ENCODE results near the gene SNX9. TPM values are rescaled to one million over a fixed set of nuclear protein-coding genes. Genes with fewer than 3 reads are reported as not detected.

Gene SNX9
- polyA plus RNA-seq, 2 of the 4 experiments (the other 2 are of a cell fraction): 13.9 to 29.8 TPM

DNA sequence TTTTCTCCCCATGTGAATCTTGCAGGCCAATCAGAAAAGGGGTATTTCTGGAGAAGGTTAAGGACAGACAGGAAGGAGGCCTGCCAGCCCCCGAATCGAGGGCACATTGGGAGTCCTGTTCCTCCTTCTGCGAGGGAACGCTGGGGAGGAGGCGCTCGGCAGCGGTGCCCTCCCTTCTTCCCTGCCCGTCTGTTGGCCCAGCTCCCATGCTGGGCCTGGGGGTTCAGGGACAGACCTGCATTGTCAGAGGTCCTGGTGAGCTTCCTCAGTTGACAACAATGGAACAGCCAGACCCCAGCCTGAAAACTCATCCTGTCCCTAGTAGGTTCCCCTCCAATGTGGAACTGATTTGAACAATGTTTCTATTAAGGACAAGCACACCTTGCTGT is 143.5 kb downstream of the SNX9 start (continued):
- TF ChIP-seq, protein P1, sequence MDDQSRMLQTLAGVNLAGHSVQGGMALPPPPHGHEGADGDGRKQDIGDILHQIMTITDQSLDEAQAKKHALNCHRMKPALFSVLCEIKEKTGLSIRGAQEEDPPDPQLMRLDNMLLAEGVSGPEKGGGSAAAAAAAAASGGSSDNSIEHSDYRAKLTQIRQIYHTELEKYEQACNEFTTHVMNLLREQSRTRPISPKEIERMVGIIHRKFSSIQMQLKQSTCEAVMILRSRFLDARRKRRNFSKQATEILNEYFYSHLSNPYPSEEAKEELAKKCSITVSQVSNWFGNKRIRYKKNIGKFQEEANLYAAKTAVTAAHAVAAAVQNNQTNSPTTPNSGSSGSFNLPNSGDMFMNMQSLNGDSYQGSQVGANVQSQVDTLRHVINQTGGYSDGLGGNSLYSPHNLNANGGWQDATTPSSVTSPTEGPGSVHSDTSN (IDR thresholded peaks at IDR 0.05): no peak
- TF ChIP-seq HOXA7 (CRISPR knock-in tag; IDR thresholded peaks at IDR 0.05): no peak
- TF ChIP-seq RCOR1 (IDR thresholded peaks at IDR 0.05; ENCODE audit: low read depth, low read length): no peak
- TF ChIP-seq RAD21 (conservative IDR thresholded peaks at IDR 0.05 in 1 of 2, IDR thresholded peaks at IDR 0.05 in 1 of 2): no peak
- TF ChIP-seq ZC3H11A (IDR thresholded peaks at IDR 0.05): no peak
- no peak for TF ChIP-seq NR3C1 (IDR thresholded peaks at IDR 0.05)
- TF ChIP-seq RNF2 (IDR thresholded peaks at IDR 0.05; ENCODE audit: borderline replicate concordance, low read depth): no peak
- no peak for TF ChIP-seq HDAC2 (IDR thresholded peaks at IDR 0.05)

DNA sequence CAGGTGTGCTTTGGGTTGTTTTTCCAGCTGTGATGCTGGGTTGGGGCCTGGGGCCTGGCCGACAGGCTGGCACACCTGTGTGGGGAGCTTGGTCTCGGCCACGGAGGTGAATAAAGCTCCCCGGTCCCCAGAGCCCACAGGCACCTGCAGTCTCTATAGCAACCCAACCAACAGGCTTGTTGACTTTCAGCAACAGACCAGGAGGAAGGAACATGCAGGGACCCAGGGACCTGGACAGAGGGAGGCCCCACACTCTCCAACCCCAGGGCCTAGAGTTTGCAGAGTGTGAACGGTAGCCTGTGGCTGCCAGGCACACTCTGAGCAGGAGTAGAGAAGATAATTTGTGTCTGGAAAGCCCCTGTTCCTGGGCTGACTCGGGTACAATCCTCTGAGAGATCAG is 144.0 kb downstream of the SNX9 start:
- TF ChIP-seq CHD2 (IDR thresholded peaks at IDR 0.05; ENCODE audit: low read length, partially characterized antibody) (no peak), HEYL (CRISPR knock-in tag; IDR thresholded peaks at IDR 0.05) (no peak), TP53 (CRISPR knock-in tag; IDR thresholded peaks at IDR 0.05) (no peak), HOXA7 (CRISPR knock-in tag; IDR thresholded peaks at IDR 0.05) (no peak), FOSB (CRISPR knock-in tag; IDR thresholded peaks at IDR 0.05) (no peak), CBX2 (IDR thresholded peaks at IDR 0.05; ENCODE audit: borderline replicate concordance, low read depth) (no peak), CHD4 (IDR thresholded peaks at IDR 0.05; ENCODE audit: borderline replicate concordance) (no peak), NFE2L2 (conservative IDR thresholded peaks at IDR 0.05; ENCODE audit: low read length) (no peak), NR3C1 (IDR thresholded peaks at IDR 0.05) (no peak), ZC3H11A (IDR thresholded peaks at IDR 0.05) (no peak), CEBPB (IDR thresholded peaks at IDR 0.05) (no peak), MAZ (IDR thresholded peaks at IDR 0.05; ENCODE audit: borderline replicate concordance, low read depth, low read length) (no peak), FOSL2 (IDR thresholded peaks at IDR 0.05) (no peak), FOSL2 (CRISPR knock-in tag; IDR thresholded peaks at IDR 0.05) (no peak), RNF2 (IDR thresholded peaks at IDR 0.05; ENCODE audit: borderline replicate concordance, low read depth) (no peak), JUN (IDR thresholded peaks at IDR 0.05) (no peak)
- TF ChIP-seq, protein P2, sequence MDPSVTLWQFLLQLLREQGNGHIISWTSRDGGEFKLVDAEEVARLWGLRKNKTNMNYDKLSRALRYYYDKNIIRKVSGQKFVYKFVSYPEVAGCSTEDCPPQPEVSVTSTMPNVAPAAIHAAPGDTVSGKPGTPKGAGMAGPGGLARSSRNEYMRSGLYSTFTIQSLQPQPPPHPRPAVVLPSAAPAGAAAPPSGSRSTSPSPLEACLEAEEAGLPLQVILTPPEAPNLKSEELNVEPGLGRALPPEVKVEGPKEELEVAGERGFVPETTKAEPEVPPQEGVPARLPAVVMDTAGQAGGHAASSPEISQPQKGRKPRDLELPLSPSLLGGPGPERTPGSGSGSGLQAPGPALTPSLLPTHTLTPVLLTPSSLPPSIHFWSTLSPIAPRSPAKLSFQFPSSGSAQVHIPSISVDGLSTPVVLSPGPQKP (IDR thresholded peaks at IDR 0.05; ENCODE audit: low read depth, low read length): no peak
- TF ChIP-seq, protein P3, sequence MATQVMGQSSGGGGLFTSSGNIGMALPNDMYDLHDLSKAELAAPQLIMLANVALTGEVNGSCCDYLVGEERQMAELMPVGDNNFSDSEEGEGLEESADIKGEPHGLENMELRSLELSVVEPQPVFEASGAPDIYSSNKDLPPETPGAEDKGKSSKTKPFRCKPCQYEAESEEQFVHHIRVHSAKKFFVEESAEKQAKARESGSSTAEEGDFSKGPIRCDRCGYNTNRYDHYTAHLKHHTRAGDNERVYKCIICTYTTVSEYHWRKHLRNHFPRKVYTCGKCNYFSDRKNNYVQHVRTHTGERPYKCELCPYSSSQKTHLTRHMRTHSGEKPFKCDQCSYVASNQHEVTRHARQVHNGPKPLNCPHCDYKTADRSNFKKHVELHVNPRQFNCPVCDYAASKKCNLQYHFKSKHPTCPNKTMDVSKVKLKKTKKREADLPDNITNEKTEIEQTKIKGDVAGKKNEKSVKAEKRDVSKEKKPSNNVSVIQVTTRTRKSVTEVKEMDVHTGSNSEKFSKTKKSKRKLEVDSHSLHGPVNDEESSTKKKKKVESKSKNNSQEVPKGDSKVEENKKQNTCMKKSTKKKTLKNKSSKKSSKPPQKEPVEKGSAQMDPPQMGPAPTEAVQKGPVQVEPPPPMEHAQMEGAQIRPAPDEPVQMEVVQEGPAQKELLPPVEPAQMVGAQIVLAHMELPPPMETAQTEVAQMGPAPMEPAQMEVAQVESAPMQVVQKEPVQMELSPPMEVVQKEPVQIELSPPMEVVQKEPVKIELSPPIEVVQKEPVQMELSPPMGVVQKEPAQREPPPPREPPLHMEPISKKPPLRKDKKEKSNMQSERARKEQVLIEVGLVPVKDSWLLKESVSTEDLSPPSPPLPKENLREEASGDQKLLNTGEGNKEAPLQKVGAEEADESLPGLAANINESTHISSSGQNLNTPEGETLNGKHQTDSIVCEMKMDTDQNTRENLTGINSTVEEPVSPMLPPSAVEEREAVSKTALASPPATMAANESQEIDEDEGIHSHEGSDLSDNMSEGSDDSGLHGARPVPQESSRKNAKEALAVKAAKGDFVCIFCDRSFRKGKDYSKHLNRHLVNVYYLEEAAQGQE (IDR thresholded peaks at IDR 0.05): no peak
- TF ChIP-seq, protein P4, sequence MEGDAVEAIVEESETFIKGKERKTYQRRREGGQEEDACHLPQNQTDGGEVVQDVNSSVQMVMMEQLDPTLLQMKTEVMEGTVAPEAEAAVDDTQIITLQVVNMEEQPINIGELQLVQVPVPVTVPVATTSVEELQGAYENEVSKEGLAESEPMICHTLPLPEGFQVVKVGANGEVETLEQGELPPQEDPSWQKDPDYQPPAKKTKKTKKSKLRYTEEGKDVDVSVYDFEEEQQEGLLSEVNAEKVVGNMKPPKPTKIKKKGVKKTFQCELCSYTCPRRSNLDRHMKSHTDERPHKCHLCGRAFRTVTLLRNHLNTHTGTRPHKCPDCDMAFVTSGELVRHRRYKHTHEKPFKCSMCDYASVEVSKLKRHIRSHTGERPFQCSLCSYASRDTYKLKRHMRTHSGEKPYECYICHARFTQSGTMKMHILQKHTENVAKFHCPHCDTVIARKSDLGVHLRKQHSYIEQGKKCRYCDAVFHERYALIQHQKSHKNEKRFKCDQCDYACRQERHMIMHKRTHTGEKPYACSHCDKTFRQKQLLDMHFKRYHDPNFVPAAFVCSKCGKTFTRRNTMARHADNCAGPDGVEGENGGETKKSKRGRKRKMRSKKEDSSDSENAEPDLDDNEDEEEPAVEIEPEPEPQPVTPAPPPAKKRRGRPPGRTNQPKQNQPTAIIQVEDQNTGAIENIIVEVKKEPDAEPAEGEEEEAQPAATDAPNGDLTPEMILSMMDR (IDR thresholded peaks at IDR 0.05): no peak
- no peak for FAIRE-seq

More for the DNA sequence above, 144.0 kb downstream of the SNX9 start:
- Histone ChIP-seq H3K4me1 (peaks cover 11% of the 10 kb centered on the region), H3K4me3 (no peak overlapping the region), H3K4me2 (no peak overlapping the region), H3K9me3 (no peaks in the 10 kb centered on the region), H3K27ac (no peak overlapping the region)
- DNase-seq (ENCODE audit: low read depth in 1 of 2, low spot score in 1 of 2): no peak
- CTCF ChIA-PET: interaction anchor here (0.9 to 1.3 kb wide), 2 partner anchors 13 to 20 kb away, joined by 3 read pairs; no protein-coding TSS in a partner anchor
- ATAC-seq: no peak
- 69% methylated on average over 6 of the region's 6 CpGs for WGBS (ENCODE audit: missing lambda C conversion rate)
- POLR2A ChIA-PET: no interaction called here

Measured in A549 (cell line).